Lower lobe of right lung (tissue), 2 donors: ENCODE measurements around the gene REG1A. TPM values are rescaled to one million over a fixed set of nuclear protein-coding genes. Genes with fewer than 3 reads are reported as not detected.

ENCODE experiments used
- ATAC-seq, 2 donors: fragments of 200-7000 bp; cut with Tn5 transposase; one replicate each; pipeline ENCODE4 v1.9.1; 2020 to 2022; ENCODE audit warnings: mild to moderate bottlenecking in 2 of 2, moderate library complexity in 2 of 2
- DNase-seq: peaks from one replicate; pipeline ENCODE4 v3.0.0-alpha.2; 2020
- H3K27ac ChIP-seq: fragments of 200-600 bp; one replicate; pipeline ENCODE4 v1.8.0; 2022
- H3K27me3 ChIP-seq: fragments of 200-600 bp; one replicate; pipeline ENCODE4 v1.8.0; 2022; ENCODE audit warnings: low read depth
- H3K36me3 ChIP-seq: fragments of 200-600 bp; one replicate; pipeline ENCODE4 v1.8.0; 2022; ENCODE audit warnings: mild to moderate bottlenecking
- H3K4me1 ChIP-seq: fragments of 200-600 bp; one replicate; pipeline ENCODE4 v1.8.0; 2022
- H3K4me3 ChIP-seq: fragments of 200-600 bp; one replicate; pipeline ENCODE4 v1.8.0; 2022; ENCODE audit warnings: mild to moderate bottlenecking
- H3K9me3 ChIP-seq: fragments of 200-600 bp; one replicate; pipeline ENCODE4 v1.8.0; 2022
- intact Hi-C: fragments of 100-400 bp; cut with DNase I; formaldehyde crosslinking; loops from one replicate; pipeline ENCODE4 v1.11.0; 2022
- total RNA-seq: library from RNA; stranded (reverse); fragmentation: NEBNext Ultra II Directional; extraction: Animal tissue kit (Norgen Biotek cat#: 25700); gene quantifications from one replicate; pipeline ENCODE4 v1.2.1, GENCODE V29; 2021
- TF ChIP-seq, protein P1 (sequence below): fragments of 200-600 bp; IDR thresholded peaks from one replicate; pipeline ENCODE4 v1.8.0; 2022; ENCODE audit warnings: antibody characterized with exemption, mild to moderate bottlenecking
- donor health status: DM: no; HTN: yes; CAD: no; lungs with severe emphysema.

Gene REG1A
- total RNA-seq, 1 donor from 2014 or later = not detected

DNA sequence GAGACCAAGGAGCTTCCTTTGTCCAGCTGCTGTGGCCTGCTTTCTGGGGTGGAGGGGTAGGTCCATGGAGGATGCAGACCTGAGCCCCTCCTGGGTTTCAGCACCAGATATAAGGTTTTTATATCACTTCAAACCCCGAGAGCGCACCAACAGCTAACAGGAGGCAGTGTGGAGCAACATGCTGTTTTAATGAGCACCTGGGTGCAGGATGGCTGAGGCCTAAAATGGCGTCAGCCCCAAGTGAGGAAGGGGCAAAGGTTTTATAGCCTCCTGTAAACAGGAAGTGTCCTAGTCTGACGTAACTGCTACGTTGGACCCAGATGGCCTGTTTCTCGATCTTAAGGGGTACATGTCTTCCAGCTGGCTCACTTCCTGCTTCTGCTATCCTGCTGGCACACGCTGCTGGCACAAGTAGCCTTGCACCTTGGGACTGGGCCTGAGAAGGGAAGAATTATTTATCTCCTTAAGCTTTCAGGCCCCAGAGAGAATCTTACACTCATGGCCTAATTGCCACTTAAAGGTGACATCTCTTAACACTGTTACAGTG lies 21.1 kb upstream of the REG1A start:
- intact Hi-C loops = no loop called here
- no peaks in the 10 kb centered on the region for H3K4me1 ChIP-seq
- H3K36me3 ChIP-seq = no peaks in the 10 kb centered on the region
- TF ChIP-seq, protein P1, sequence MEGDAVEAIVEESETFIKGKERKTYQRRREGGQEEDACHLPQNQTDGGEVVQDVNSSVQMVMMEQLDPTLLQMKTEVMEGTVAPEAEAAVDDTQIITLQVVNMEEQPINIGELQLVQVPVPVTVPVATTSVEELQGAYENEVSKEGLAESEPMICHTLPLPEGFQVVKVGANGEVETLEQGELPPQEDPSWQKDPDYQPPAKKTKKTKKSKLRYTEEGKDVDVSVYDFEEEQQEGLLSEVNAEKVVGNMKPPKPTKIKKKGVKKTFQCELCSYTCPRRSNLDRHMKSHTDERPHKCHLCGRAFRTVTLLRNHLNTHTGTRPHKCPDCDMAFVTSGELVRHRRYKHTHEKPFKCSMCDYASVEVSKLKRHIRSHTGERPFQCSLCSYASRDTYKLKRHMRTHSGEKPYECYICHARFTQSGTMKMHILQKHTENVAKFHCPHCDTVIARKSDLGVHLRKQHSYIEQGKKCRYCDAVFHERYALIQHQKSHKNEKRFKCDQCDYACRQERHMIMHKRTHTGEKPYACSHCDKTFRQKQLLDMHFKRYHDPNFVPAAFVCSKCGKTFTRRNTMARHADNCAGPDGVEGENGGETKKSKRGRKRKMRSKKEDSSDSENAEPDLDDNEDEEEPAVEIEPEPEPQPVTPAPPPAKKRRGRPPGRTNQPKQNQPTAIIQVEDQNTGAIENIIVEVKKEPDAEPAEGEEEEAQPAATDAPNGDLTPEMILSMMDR = no peak
- no peak for DNase-seq
- H3K9me3 ChIP-seq = no peaks in the 10 kb centered on the region
- no peak for ATAC-seq
- no peak overlapping the region for H3K4me3 ChIP-seq
- no peak overlapping the region for H3K27ac ChIP-seq
- no peaks in the 10 kb centered on the region for H3K27me3 ChIP-seq

DNA sequence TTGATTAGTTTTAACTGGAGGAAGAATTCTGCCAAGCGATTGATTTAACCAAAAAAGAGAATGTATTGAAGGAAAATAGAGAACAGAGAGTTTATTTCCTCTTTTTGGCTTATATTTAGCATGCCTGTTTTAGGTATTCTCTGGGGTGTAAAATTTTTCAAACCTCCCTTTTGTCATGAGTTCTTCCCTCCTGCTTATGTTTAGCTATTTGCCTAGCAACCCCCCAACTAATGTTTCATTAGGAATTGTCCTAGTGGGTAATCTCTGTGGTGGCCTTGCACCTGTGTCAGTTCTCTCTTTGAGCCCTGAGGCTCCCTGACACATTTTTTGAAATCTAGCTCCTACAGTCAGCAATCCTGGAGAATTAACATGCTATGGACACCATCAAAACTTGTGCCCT lies 20.0 kb upstream of the REG1A start:
- Histone ChIP-seq H3K4me1 (no peaks in the 10 kb centered on the region), H3K9me3 (no peaks in the 10 kb centered on the region), H3K36me3 (no peaks in the 10 kb centered on the region), H3K4me3 (no peak overlapping the region), H3K27me3 (no peaks in the 10 kb centered on the region), H3K27ac (no peak overlapping the region)
- TF ChIP-seq, protein P1 = no peak
- DNase-seq (no peak), ATAC-seq (no peak)
- intact Hi-C loops = no loop called here

DNA sequence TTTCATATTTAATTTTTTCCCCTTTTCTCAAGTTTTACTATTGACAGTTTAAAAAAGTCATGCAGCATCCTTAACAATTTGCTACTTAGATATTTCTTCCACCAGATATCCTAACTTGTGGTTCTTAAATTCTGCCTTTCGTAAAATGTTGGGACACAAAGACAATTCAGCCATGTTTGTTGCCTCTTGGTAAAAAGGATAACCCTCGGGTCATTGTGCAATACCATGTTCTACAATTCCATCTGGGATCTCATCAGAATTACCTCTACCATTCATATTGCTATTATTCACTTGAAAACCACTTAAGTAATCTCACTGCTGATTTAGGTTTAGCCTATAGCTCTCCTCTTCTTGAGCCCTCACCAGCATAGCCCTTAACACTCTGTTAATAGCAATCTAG lies 19.3 kb upstream of the REG1A start:
- Histone ChIP-seq H3K27me3 (no peaks in the 10 kb centered on the region), H3K9me3 (no peaks in the 10 kb centered on the region), H3K36me3 (no peaks in the 10 kb centered on the region), H3K4me1 (no peaks in the 10 kb centered on the region), H3K27ac (no peak overlapping the region), H3K4me3 (no peak overlapping the region)
- ATAC-seq = no peak
- intact Hi-C loops = no loop called here
- TF ChIP-seq, protein P1 = no peak
- no peak for DNase-seq

DNA sequence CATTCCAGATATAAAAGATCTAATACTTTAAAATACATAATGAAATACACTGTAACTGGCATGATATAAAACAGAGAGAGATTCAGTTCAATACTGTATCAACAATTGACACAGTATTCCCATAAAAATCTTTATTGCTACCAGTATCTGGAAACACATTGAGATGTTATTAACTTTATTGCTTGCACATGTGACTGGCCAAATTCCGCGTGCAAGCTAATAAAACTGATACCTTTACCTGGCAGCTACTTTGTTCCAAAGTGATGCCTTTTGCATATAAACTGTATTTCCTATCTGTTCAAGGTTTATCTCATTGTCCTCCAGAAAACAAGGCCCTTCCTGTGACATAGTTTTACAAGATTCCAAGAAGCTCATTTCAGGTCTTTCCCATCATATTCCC lies 17.1 kb upstream of the REG1A start:
- H3K4me3 ChIP-seq = no peak overlapping the region
- H3K4me1 ChIP-seq = no peaks in the 10 kb centered on the region
- no peak for DNase-seq
- intact Hi-C loops = no loop called here
- H3K36me3 ChIP-seq = no peaks in the 10 kb centered on the region
- TF ChIP-seq, protein P1 = no peak
- no peak overlapping the region for H3K27ac ChIP-seq
- no peak for ATAC-seq
- no peaks in the 10 kb centered on the region for H3K9me3 ChIP-seq
- no peaks in the 10 kb centered on the region for H3K27me3 ChIP-seq

DNA sequence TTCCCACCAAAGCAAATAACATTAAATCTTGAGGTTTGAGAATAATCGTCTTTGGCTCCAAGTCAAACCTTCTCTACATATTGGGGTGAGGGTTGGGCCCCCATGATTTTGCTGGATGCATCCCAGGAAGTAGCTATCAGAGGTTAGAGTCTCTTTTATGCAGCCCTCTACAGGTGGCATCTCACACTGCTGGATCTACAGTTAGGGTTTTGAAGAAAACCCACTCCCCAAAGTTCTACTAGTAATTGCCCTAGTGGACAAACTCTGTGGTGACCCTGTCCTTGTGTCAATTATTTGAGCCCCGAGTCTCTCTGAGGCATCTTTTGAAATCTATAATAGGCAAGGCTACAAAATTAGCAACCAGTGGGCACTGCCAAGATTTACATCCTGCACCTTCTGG lies 15.0 kb upstream of the REG1A start:
- intact Hi-C loops = no loop called here
- no peaks in the 10 kb centered on the region for H3K9me3 ChIP-seq
- H3K36me3 ChIP-seq = no peaks in the 10 kb centered on the region
- no peaks in the 10 kb centered on the region for H3K27me3 ChIP-seq
- H3K4me1 ChIP-seq = no peaks in the 10 kb centered on the region
- no peak overlapping the region for H3K4me3 ChIP-seq
- TF ChIP-seq, protein P1 = no peak
- ATAC-seq = no peak
- no peak overlapping the region for H3K27ac ChIP-seq
- DNase-seq = no peak

DNA sequence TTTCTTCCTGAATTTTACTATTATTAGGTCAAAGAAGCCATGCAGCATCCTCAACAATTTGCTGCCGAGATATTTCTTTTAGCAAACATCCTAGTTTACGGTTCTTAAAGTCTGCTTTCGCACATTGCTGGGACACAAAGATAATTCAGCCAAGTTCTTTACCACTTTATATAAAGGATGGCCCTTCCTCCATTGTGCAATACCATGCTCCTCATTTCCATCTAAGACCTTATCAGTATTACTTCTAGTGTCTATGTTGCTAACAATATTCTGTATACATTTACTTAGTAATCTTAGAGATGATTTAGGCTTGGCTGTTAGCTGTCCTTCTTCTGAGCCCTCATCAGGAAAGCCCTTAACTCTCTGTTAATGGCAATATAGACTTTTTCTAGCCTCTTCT lies 8.0 kb upstream of the REG1A start:
- intact Hi-C loops = no loop called here

More for the DNA sequence above, 8.0 kb upstream of the REG1A start:
- ATAC-seq = no peak
- Histone ChIP-seq H3K36me3 (no peaks in the 10 kb centered on the region), H3K4me1 (no peaks in the 10 kb centered on the region), H3K27me3 (no peaks in the 10 kb centered on the region), H3K4me3 (no peak overlapping the region), H3K27ac (no peak overlapping the region), H3K9me3 (no peaks in the 10 kb centered on the region)
- DNase-seq = no peak
- TF ChIP-seq, protein P1 = no peak
